IMR-90 (cell line): ENCODE measurements around the gene CYTH1. TPM values are rescaled to one million over a fixed set of nuclear protein-coding genes. Genes with fewer than 3 reads are reported as not detected.

Source experiments
- ATAC-seq: fragments of 200-7000 bp; cut with Tn5 transposase; 2 replicates; pipeline ENCODE4 v1.9.1; 2020; ENCODE audit warnings: low read depth, mild to moderate bottlenecking, moderate library complexity
- BruUV-seq: library from RNA; stranded (reverse); fragments of 400-500 nt; replicated peaks from 2 replicates; lab custom pipeline; 2021; lab: Mats Ljungman, UMichigan
- CTCF ChIA-PET: fragments of 300-600 bp; formaldehyde crosslinking; extraction: SDS; loops from one replicate; lab custom pipeline; 2021; ENCODE audit warnings: antibody characterized with exemption; lab: Yijun Ruan, JAX
- POLR2A ChIA-PET: fragments of 300-600 bp; sonication (Branson Sonifier 250); formaldehyde crosslinking; loops from one replicate; lab custom pipeline; 2022; ENCODE audit warnings: antibody characterized with exemption; ENCODE audit not compliant: unreplicated experiment; lab: Charles Lee
- DNase-seq: peaks from one replicate; pipeline ENCODE4 v3.0.0; 2013
- H2AFZ ChIP-seq: replicated peaks from 2 replicates; pipeline ENCODE3; 2013; ENCODE audit warnings: low read length, mild to moderate bottlenecking; ENCODE audit not compliant: poor library complexity
- H2AK5ac ChIP-seq: 2 replicates; pipeline ENCODE4 v1.6.1; 2013; ENCODE audit warnings: low read depth, low read length, inconsistent platforms
- H2AK9ac ChIP-seq: replicated peaks from 2 replicates; pipeline ENCODE3; 2013; ENCODE audit warnings: mild to moderate bottlenecking, low read depth, low read length, moderate library complexity; ENCODE audit not compliant: poor library complexity
- H2BK120ac ChIP-seq: 2 replicates; pipeline ENCODE4 v1.6.1; 2013; ENCODE audit warnings: low read depth, low read length, inconsistent platforms
- H2BK15ac ChIP-seq: 3 replicates; pipeline ENCODE4 v1.6.1; 2013; ENCODE audit warnings: low read depth, low read length, inconsistent platforms
- H2BK20ac ChIP-seq: 2 replicates; pipeline ENCODE4 v1.6.1; 2013; ENCODE audit warnings: low read depth, mild to moderate bottlenecking, inconsistent platforms, low read length, moderate library complexity
- H2BK5ac ChIP-seq: 2 replicates; pipeline ENCODE4 v1.6.1; 2013; ENCODE audit warnings: mild to moderate bottlenecking, low read depth, low read length, inconsistent platforms; ENCODE audit not compliant: poor library complexity, severe bottlenecking
- H3K14ac ChIP-seq: replicated peaks from 2 replicates; pipeline ENCODE4 v1.6.1; 2013; ENCODE audit warnings: low read depth, low read length, inconsistent platforms
- H3K18ac ChIP-seq: 2 replicates; pipeline ENCODE4 v1.6.1; 2013; ENCODE audit warnings: low read depth, low read length, control low read depth
- H3K23ac ChIP-seq: 2 replicates; pipeline ENCODE4 v1.6.1; 2013; ENCODE audit warnings: low read depth, low read length, inconsistent platforms
- H3K27ac ChIP-seq: 2 replicates; pipeline ENCODE4 v1.5.1; 2013; ENCODE audit warnings: mild to moderate bottlenecking, control low read depth, low read length; ENCODE audit not compliant: insufficient read depth
- H3K27me3 ChIP-seq: 2 replicates; pipeline ENCODE4 v1.6.1; 2013; ENCODE audit warnings: low read length; ENCODE audit not compliant: control insufficient read depth, insufficient read depth
- H3K36me3 ChIP-seq: 2 replicates; pipeline ENCODE4 v1.6.1; 2013; ENCODE audit warnings: low read length, mixed read lengths; ENCODE audit not compliant: control insufficient read depth, insufficient read depth
- H3K4ac ChIP-seq: 2 replicates; pipeline ENCODE4 v1.6.1; 2013; ENCODE audit warnings: low read depth, low read length, inconsistent platforms
- H3K4me1 ChIP-seq: 2 replicates; pipeline ENCODE4 v1.6.1; 2013; ENCODE audit warnings: low read length, mixed read lengths; ENCODE audit not compliant: control insufficient read depth, insufficient read depth
- H3K4me2 ChIP-seq: 2 replicates; pipeline ENCODE4 v1.6.1; 2013; ENCODE audit warnings: low read depth, mild to moderate bottlenecking, control low read depth, low read length, moderate library complexity
- H3K4me3 ChIP-seq: 2 replicates; pipeline ENCODE4 v1.5.1; 2013; ENCODE audit warnings: low read depth, mild to moderate bottlenecking, control low read depth, low read length, moderate library complexity; ENCODE audit not compliant: insufficient read depth
- H3K56ac ChIP-seq: 2 replicates; pipeline ENCODE4 v1.6.1; 2013; ENCODE audit warnings: low read length, inconsistent platforms; ENCODE audit not compliant: insufficient read depth; ENCODE audit errors: extremely low read depth
- H3K79me1 ChIP-seq, 2 experiments: 2 replicates each; pipeline ENCODE4 v1.6.1; 2013; ENCODE audit warnings: low read length in 2 of 2, inconsistent platforms in 1 of 2, low read depth in 1 of 2
- H3K9ac ChIP-seq: 2 replicates; pipeline ENCODE4 v1.6.1; 2013; ENCODE audit warnings: low read depth, low read length, control low read depth
- H3K9me1 ChIP-seq: 2 replicates; pipeline ENCODE4 v1.6.1; 2013; ENCODE audit warnings: low read length, inconsistent platforms; ENCODE audit not compliant: insufficient read depth
- H3K9me3 ChIP-seq: 2 replicates; pipeline ENCODE4 v1.6.1; 2013; ENCODE audit warnings: low read length; ENCODE audit not compliant: control insufficient read depth, insufficient read depth
- H4K20me1 ChIP-seq: 2 replicates; pipeline ENCODE4 v1.6.1; 2013; ENCODE audit warnings: low read length, inconsistent platforms; ENCODE audit not compliant: insufficient read depth
- H4K5ac ChIP-seq: 2 replicates; pipeline ENCODE4 v1.6.1; 2013; ENCODE audit warnings: mild to moderate bottlenecking, low read depth, low read length, control low read depth
- H4K8ac ChIP-seq, 2 experiments: 2 replicates each; pipeline ENCODE4 v1.6.1; 2013; ENCODE audit warnings: low read depth in 2 of 2, low read length in 2 of 2, control low read depth in 1 of 2, inconsistent platforms in 1 of 2
- H4K91ac ChIP-seq: 2 replicates; pipeline ENCODE4 v1.6.1; 2013; ENCODE audit warnings: low read depth, low read length, inconsistent platforms; ENCODE audit not compliant: insufficient read depth
- BHLHE40 ChIP-seq: fragments of 150-350 bp; IDR thresholded peaks from 2 replicates; pipeline ENCODE4 v1.6.1; 2016; ENCODE audit warnings: mild to moderate bottlenecking, low read depth, low read length
- CEBPB ChIP-seq: IDR thresholded peaks from 2 replicates; pipeline ENCODE4 v1.6.1; 2012; ENCODE audit warnings: low read depth, low read length, improper control_type of control experiment
- CHD1 ChIP-seq: IDR thresholded peaks from 2 replicates; pipeline ENCODE4 v1.6.1; 2012; ENCODE audit warnings: low read depth, low read length, improper control_type of control experiment
- FOS ChIP-seq: fragments of 150-350 bp; IDR thresholded peaks from 2 replicates; pipeline ENCODE4 v1.6.1; 2016; ENCODE audit warnings: low read depth, low read length
- MAFK ChIP-seq: IDR thresholded peaks from 2 replicates; pipeline ENCODE4 v1.6.1; 2012; ENCODE audit warnings: low read depth, low read length, improper control_type of control experiment
- MAZ ChIP-seq: IDR thresholded peaks from 2 replicates; pipeline ENCODE4 v1.6.1; 2012; ENCODE audit warnings: low read depth, mild to moderate bottlenecking, low read length, improper control_type of control experiment, moderate library complexity, borderline replicate concordance
- MXI1 ChIP-seq: IDR thresholded peaks from 2 replicates; pipeline ENCODE4 v1.6.1; 2012; ENCODE audit warnings: low read depth, mild to moderate bottlenecking, low read length, moderate library complexity, borderline replicate concordance
- NFE2L2 ChIP-seq: fragments of 150-350 bp; IDR thresholded peaks from 2 replicates; pipeline ENCODE4 v1.6.1; 2016; ENCODE audit warnings: low read depth, mild to moderate bottlenecking, low read length
- RCOR1 ChIP-seq: IDR thresholded peaks from 2 replicates; pipeline ENCODE4 v1.6.1; 2012; ENCODE audit warnings: mild to moderate bottlenecking, low read length, improper control_type of control experiment; ENCODE audit not compliant: insufficient replicate concordance
- RFX5 ChIP-seq: IDR thresholded peaks from 2 replicates; pipeline ENCODE4 v1.8.0; 2012; ENCODE audit warnings: low read depth, mild to moderate bottlenecking, low read length, moderate library complexity
- SMC3 ChIP-seq: fragments of 150-350 bp; IDR thresholded peaks from 2 replicates; pipeline ENCODE4 v1.6.1; 2016; ENCODE audit warnings: low read depth, mild to moderate bottlenecking, antibody characterized with exemption, low read length, moderate library complexity
- WGBS, 2 experiments: methylation state at CpG; one replicate each; pipeline versions ENCODE4 v1.1.5 to v1.1.7; 2013; ENCODE audit warnings: missing lambda C conversion rate in 2 of 2; ENCODE audit not compliant: insufficient read length in 1 of 2; ENCODE audit errors: extremely low coverage in 2 of 2; 5-methylcytosine and 5-hydroxymethylcytosine counted together
- dilution Hi-C: fragments of 300-500 bp; cut with HindIII; formaldehyde crosslinking; loops from one replicate; pipeline ENCODE4 v1.14.3; 2018; ENCODE audit warnings: low sequenced_read_pairs; ENCODE audit not compliant: unreplicated experiment
- in situ Hi-C: fragments of 300-500 bp; cut with MboI; formaldehyde crosslinking; loops from 3 replicates; pipeline ENCODE4 v1.14.3; 2019; ENCODE audit warnings: low sequenced_read_pairs, inconsistent platforms, mixed read lengths
- intact Hi-C: fragments of 100-400 bp; cut with micrococcal nuclease; formaldehyde crosslinking; loops from 2 replicates; pipeline ENCODE4 v1.10.0; 2022
- polyA plus RNA-seq, 3 experiments: library from polyadenylated mRNA; depleted of rRNA; stranded (reverse); fragments of >200 nt; gene quantifications; 2 replicates each; pipeline ENCODE4 v1.2.3, GENCODE V29; 2012; ENCODE audit warnings: low replicate concordance in 1 of 3
- total RNA-seq: library from RNA; depleted of rRNA; stranded (reverse); fragments of >200 nt; gene quantifications from 2 replicates; pipeline ENCODE4 v1.2.3, GENCODE V29; 2012
- TF ChIP-seq, protein P1 (sequence below): fragments of 150-350 bp; IDR thresholded peaks from 2 replicates; pipeline ENCODE4 v1.6.1; 2016; ENCODE audit warnings: low read depth, mild to moderate bottlenecking, low read length, moderate library complexity, borderline replicate concordance
- TF ChIP-seq, protein P2 (sequence below): fragments of 150-350 bp; IDR thresholded peaks from 2 replicates; pipeline ENCODE4 v1.6.1; 2017; ENCODE audit warnings: mild to moderate bottlenecking, antibody characterized with exemption, low read length, low read depth

The CYTH1 gene
- total and polyA plus RNA-seq, 2 of the 4 experiments (the other 2 are of a cell fraction) = 7.9 to 12.4 TPM

DNA sequence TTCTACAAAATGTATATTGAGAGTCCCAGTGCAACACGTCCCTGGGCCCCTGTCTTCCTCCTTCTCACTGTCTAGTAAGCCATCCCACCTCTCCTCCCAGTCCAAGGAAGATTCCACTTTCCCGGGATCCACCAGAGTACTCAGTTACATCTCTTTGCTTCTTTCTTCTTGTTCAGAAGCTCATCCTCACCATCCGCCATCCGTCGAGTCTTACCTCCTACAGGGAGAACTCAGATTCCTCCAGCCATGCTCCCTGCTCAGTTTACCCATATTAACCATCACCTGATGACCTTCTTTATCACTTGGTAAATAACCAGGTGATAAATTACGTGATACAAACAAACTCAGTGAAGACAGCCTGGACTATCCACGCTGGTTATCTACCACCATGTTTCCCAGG is 57.1 kb downstream of the CYTH1 start:
- Histone ChIP-seq H3K4ac (no peak overlapping the region), H3K79me1 (peaks cover 22 to 43% of the 10 kb centered on the region in 2 experiments), H4K8ac (no peak overlapping the region), H3K4me3 (no peak overlapping the region), H3K18ac (no peak overlapping the region), H3K27me3 (no peaks in the 10 kb centered on the region), H3K4me1 (peaks cover 19% of the 10 kb centered on the region), H3K23ac (no peak overlapping the region), H3K27ac (no peak overlapping the region), H2BK120ac (no peak overlapping the region), H3K4me2 (no peak overlapping the region), H3K56ac (no peak overlapping the region), H3K9me1 (peaks cover 12% of the 10 kb centered on the region; the same call in 1 of the 2 replicates), H3K36me3 (no peaks in the 10 kb centered on the region), H4K5ac (no peak overlapping the region), H2AK9ac (peak overlapping the region; percentile 60), H2BK20ac (no peak overlapping the region), H2AK5ac (no peak overlapping the region), H3K9ac (no peak overlapping the region), H3K14ac (no peak overlapping the region), H2BK5ac (no peak overlapping the region), H2BK15ac (no peak overlapping the region), H3K9me3 (no peaks in the 10 kb centered on the region), H4K91ac (no peak overlapping the region), H4K20me1 (peaks cover 37% of the 10 kb centered on the region), H2AFZ (no peak overlapping the region)
- POLR2A ChIA-PET = no interaction called here
- ATAC-seq (no peak), DNase-seq (no peak)
- BruUV-seq = no TSS peak
- WGBS, 2 experiments = 50% methylated on average over 2 of the region's 7 CpGs; no CpG with 5 or more reads in 1 of the 2 experiments
- TF ChIP-seq CHD1 (no peak), FOS (no peak), SMC3 (no peak), CEBPB (no peak), RFX5 (no peak), MAZ (no peak), RCOR1 (no peak), MXI1 (no peak), MAFK (no peak), NFE2L2 (no peak), BHLHE40 (no peak)
- TF ChIP-seq, protein P1, sequence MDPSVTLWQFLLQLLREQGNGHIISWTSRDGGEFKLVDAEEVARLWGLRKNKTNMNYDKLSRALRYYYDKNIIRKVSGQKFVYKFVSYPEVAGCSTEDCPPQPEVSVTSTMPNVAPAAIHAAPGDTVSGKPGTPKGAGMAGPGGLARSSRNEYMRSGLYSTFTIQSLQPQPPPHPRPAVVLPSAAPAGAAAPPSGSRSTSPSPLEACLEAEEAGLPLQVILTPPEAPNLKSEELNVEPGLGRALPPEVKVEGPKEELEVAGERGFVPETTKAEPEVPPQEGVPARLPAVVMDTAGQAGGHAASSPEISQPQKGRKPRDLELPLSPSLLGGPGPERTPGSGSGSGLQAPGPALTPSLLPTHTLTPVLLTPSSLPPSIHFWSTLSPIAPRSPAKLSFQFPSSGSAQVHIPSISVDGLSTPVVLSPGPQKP = no peak
- TF ChIP-seq, protein P2, sequence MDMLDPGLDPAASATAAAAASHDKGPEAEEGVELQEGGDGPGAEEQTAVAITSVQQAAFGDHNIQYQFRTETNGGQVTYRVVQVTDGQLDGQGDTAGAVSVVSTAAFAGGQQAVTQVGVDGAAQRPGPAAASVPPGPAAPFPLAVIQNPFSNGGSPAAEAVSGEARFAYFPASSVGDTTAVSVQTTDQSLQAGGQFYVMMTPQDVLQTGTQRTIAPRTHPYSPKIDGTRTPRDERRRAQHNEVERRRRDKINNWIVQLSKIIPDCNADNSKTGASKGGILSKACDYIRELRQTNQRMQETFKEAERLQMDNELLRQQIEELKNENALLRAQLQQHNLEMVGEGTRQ = no peak
- in situ Hi-C loops (no loop called here), dilution Hi-C loops (no loop called here), intact Hi-C loops (loop anchor here (1.0 kb wide), 1 partner anchor 8 kb away; no protein-coding TSS in a partner anchor)
- CTCF ChIA-PET = no interaction called here
